HT-29 (cell line): ENCODE measurements around the gene PHLPP1. TPM values are rescaled to one million over a fixed set of nuclear protein-coding genes. Genes with fewer than 3 reads are reported as not detected.
"Not testable (repeated sequence)": the region's sequence is repeated elsewhere in the genome, so short reads cannot be mapped to it uniquely, and the experiment has no call there.

Experiments used
- DNase-seq: peaks from one replicate; pipeline ENCODE4 v3.0.0-alpha.2; 2015; ENCODE audit warnings: low spot score
- total RNA-seq: library from RNA; depleted of rRNA; stranded (reverse); fragments of >200 nt; shearing (Covaris generic); gene quantifications from 2 replicates; pipeline ENCODE4 v1.2.3, GENCODE V29; 2014

PHLPP1 gene
- total RNA-seq, 1 experiment from 2014 or later, result 7.5 TPM

DNA sequence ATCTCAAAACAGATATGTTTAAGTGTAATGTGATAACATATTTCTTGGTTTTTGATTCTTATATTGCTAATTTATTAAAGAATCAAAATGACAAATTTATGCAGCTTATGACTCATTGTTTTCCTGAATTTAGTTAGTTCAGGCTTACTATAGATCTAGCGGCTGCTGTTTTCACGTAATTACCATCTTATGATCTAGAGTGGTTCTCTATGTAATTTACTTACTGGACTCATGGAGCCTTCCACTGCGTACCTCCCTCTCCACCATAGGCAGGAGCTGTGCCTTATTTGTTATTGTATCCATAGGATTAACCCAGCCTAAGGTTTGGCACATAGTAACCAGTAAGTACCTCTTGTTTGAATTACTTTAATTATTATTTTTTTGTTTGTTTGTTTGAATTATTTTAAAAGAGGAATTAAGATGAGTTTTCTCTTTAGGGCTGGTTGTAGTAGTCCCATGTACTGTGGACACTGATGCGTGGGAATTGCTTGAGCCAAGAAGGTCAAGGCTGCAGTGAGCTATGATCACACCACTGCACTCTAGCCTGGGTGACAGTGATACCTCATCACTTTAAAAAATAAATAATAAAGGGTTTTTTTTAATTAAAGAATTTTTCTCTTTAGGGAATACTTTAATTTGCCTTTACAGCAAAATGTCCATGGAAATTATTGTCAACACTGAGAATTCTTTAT, 165.5 kb downstream of the PHLPP1 start:
- no peak for DNase-seq

DNA sequence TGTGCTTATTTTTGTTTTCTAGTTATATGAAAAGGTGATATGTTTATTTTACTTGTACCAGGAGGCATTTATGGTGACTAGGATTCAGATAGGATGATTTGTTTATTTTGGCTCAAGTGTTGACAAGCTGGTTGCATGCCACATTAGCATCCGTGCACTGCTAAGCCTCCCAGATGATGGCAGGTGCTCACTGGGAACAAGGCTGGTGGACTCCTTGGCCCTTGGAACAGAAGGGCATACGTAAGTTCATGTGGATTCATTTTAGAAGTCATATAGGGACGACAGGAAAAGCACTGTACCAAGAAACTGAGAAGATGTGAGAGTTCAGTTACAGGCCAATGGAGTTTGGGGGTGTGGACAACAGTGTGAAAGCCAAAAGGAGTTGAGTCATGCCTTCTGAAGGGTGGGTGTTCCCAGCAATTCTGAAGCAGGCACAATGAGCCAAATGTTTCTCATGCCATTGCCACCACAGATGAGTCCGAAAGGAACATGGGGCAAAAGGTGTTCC, 166.2 kb downstream of the PHLPP1 start:
- no peak for DNase-seq

DNA sequence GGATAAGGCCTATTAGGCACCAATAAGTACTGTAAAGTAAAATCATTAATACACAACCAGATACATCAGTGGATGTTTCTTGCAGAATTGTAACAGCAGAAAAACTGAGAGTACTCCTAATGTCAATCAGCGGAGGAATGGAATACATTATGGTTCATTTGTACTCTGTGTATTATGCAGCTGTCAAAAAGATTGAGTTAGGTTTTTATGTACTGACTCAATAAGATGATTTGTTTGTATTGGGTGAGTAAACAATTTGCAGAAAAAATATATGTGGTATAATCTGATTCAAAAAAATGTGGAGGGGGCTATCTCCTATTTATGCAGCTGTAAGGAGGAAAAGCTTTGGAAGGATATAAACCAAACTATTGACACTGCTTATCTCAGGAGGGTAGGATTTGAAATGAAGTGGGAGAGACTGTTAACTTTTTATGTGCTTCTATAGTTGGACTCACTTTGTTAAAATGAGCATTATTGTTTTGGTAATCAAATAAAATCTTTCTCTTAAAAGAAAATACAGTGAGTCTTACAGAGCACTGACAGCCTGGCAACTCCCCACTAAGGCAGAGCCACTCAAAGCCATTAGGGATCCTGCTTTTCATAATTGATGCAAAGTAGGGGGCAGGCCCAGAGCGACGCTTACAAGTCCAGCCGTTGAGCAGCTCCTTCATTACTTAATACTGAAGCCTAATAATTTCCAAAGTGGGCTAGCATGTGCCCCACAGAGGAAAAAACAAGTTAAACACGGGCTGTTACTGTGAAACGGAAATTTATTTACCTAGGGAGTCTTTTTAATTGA, 168.8 kb downstream of the PHLPP1 start:
- no peak for DNase-seq

DNA sequence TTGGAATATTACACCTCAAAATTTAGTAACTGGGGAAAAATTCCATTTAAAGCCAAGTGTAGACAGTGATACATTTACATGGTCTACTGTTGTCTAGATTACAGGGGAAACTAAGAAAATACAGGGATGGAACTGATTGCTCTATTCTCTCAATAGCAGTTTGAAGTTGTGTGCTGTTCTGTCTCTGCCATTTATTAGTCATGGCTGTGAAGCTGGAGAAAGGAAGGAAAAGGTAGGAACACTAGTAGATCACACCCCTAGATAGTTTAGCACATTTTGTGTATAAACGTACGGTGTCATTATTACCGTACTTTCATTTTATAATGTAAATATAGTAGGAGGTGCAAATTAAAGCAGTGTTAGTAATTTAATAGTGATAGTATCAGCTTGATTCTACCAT, 170.5 kb downstream of the PHLPP1 start:
- DNase-seq, result no peak

DNA sequence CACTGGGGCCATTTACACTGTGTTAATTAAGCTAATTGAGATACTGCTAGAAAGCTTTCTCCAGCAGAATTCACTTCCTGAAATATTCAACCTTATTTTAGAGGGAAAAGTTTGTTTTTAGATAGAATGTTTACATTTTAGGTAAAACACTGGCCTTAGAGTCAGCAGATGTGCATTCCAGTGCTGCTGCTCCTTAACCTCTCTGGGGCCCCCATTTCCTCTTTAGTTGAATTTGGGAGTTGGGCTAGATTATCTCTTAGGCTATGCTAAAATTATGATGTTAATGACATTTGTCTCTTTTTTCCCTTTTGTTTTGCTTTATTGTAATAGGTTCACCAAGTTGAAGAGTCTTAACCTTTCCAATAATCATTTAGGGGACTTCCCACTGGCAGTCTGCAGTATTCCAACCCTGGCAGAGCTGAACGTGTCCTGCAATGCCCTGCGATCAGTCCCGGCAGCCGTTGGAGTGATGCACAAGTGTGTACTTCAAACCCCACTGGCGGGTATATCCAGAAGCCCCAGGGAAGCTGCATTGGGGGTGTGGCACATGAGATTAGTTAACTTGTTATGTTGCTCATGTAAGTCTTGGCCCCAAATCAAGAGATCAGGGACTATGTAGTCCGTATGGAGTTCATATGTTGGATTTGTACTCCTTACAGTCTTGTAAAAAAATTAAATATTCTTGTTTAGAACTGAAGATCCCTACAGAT, 179.5 kb downstream of the PHLPP1 start:
- DNase-seq, result no peak

DNA sequence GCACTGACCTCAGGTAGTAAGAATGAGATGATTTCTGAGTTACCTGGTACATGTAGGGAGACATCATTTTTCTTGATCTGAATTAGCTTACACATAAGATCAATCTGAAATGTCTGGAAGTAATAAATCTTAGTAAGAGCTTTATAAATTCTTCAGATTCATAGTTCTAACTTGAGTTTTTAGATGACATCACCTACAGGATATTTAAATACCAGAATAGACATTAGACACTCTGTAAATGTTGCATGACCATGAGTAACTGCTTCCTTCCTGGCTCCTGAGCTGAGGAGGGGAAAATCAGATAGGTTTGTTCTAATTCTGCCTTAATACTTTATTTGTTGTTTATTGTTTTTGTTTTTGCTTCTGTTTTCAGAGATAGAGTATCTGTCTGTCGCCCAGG, 181.8 kb downstream of the PHLPP1 start:
- DNase-seq, result no peak

DNA sequence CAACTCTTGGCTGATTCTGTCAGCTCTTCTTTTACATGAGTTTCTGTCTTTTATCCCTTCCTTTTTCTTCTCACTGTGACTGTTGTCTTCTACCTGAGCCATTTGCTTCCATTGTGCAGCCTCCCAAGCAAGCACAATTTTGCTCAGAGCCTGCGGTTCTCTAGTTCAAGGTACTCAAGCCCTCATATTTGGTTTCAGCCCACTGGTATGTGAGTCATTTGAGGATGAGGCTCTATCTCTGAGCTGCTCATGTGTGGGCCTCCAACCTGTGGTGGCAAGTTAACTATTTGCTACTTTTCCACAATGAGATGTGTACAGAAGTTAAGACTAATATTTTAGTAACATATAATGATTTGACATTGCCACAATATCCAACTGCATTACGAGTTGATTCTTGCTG, 183.0 kb downstream of the PHLPP1 start:
- no peak for DNase-seq

DNA sequence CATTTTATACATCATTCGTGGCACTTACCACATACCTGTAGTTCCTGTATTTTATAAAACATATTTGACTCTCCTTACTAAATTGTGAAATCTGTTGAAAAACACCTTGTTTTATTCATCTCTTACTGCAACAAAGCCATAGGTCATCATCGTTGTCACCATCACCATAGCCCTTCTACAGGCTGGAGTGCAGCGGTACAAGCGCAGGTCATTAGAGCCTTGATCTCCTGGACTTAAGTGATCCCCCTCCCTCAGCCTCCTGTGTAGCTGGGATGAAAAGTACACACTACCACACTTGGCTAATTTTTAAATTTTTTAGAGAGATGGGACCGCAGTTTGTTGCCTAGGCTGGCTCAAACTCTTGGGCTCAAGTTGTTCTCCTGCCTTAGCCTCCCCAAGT, 184.2 kb downstream of the PHLPP1 start:
- no peak for DNase-seq

DNA sequence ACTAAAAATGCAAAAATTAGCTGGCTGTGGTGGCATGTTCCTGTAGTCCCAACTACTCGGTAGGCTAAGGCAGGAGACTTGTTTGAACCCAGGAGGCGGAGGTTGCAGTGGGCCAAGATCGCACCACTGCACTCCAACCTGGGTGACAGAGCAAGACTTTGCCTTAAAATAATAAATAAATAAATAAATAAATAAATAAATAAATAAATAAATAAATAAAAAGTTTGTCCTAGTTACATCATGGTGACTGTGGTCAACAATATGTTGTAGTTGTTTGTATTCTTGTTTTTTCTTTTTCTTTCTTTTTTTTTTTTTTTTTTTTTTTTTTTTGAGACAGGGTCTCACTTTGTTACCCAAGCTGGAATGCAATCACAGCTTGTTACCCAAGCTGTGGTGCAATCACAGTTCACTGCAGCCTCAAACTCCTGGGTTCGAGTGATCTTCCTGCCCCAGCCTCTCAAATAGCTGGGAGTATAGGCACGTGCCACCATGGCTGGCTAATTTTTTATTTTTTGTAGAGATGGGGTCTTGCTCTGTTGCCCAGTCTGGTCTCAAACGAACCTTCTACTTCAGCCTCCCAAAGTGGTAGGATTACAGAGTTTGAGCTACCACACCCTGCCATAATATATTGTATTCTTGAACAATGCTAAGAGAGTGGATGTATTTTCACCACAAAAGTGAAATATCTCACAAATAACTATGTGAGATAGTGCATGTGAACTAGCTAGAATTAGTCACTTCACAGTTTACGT, 185.0 kb downstream of the PHLPP1 start:
- DNase-seq, result no peak

DNA sequence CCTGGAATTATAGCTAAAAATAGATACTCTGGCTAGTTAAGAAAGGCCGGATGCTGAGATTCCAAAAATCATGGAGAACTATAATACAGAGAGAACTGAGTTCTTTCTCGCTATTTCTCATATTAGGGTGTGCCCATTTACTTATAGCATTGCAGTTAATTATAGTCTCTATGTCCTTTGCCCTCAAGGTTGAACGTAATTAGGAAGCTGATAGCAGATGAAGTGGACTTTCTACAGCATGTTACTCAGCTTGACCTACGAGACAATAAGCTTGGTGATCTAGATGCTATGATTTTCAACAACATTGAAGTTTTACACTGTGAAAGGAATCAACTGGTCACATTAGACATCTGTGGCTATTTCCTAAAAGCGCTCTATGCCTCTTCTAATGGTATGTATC, 187.4 kb downstream of the PHLPP1 start:
- no peak for DNase-seq

DNA sequence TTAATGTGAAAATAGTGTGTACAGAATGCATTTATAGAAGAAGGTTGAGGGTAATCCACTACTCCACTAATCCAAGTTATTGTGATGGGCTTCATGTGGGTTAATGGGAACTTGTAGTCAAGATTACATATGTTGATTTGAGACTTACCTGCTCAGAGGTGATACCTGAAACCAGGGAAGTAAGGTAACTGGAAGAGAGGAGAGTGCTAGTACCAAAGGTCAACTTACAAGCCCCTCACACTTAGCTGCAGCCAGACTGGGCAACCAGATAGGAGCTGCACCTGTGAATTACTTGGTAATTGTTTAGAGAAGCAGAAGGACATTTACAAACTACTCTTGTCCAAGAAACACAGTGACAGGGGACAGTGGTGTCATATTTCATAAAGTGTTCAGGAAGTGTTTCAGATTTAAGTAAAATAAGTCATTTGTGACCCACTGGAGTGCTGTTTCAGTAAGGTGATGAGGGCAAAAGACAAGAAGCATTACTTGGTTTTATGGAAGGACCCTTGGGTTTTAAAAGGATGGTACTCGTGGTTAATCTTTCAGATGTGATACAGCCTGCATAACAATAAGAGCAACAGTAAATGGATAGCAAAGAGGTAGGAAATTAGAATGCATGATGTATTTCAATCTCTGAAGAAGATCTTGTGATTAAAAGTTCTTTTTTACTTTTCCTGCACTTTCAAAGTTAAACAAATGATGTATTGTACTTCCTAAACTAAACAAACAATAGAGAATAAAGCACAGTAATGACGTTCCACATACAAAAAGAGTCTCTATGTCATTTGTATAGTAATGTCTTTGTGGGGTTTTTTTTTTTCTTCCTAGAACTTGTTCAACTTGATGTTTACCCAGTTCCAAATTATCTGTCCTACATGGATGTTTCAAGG, 189.3 kb downstream of the PHLPP1 start:
- DNase-seq, result no peak

DNA sequence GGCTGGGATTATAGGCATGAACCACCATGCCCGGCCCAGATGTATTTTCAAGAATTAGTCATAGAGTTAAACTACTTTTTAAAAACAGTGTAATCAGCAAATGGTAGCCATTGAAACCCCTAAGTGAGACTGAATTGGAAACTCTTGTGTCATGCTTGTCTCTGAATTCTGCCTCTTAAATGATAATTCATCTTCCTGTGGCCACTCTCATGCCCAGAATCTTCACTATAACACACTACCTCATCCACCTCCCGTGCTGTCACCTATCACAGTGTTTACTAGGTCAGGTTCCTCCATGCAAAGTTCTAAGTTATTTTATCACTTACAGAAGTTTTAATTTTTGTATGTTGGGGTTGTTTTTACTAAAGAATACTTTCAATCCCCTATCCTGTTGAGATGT, 197.5 kb downstream of the PHLPP1 start:
- DNase-seq, result no peak

DNA sequence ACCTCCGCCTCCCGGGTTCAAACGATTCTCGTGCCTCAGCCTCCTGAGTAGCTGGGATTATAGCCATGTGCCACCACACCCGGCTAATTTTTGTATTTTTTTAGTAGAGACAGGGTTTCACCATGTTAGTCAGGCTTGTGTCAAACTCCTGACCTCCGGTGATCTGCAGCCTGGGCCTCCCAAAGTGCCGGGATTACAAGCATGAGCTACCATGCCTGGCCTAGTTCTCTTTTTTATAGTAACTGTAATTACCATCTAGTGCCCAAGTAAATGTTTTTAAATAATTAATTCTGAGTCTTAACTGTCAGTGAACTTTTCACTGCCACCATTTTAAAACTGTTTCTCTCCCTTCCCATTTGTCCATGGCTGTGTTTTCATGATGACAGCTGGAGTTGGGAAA, 198.5 kb downstream of the PHLPP1 start:
- not testable (repeated sequence) for DNase-seq

DNA sequence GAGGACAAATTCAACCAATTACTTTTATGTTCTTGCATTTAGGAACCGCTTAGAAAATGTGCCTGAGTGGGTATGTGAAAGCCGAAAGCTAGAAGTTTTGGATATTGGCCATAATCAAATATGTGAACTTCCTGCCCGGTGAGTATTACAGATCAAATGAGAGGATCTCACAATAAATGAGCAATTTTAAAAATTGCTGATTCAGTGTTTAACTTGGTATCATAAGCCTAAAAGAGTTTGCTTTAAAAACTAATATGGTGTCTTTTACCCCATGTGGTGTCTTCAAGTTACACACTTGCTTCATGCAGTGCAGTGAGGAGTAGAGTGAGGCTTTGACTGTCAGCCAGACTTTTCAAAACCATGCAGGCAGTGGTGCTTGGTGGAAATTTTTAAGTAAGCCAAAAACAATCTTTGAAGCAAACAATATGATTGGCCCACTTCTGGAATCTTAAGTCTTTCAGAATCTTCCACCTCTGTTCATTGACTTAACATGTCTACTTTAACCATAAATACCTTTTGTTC, 199.6 kb downstream of the PHLPP1 start:
- no peak for DNase-seq

DNA sequence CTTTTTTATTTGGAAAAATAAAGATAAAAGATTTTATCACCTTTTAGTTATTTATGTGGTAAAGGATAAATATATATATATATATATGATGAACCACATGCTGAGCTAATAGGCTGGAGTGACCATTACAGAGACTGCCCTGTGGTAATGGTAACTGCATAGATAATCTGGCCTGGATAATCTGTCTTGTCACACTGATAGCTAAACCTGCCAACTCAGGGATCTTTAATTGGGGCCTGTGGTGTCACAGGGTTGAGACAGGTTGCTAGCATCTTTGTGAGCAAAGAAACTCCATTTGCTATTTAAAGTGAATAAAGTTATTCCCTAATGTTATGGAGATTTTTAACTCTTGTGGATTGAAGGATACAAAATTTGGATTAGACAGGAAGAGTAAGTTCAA, 203.0 kb downstream of the PHLPP1 start:
- no peak for DNase-seq

DNA sequence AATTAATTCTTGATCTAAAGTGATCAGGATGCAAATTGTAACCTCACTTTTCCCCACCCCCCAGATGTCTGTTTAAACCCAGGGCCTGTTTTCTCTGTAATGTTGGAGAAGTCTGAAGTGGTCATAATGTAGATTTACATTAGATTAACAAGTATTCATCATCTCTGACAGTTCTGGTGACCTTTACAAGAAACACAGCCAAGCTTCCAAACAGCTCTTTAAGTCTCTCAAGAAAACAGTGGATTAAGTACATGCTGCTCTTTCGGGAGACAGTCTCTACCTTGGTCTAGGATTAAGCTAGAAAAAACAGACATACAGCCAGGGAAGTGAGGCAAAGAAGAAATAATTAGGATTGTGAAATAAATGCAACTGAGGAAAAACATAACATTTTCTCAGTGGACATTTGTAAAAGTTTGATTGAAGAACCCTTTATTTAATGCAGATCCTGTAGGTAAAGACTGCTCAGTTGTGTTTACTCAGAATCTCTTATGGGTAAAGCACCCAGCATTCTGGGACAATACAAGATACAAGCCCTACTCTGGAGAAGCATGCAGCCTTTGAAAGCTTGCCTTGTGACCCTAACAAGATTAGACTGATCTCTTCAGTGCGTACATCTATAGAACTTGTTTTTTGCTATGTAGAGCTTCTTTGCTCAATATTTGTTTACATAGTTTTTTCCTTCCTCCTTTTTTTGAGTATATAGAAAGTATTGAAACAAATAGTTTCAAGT, 203.9 kb downstream of the PHLPP1 start:
- DNase-seq, result no peak

DNA sequence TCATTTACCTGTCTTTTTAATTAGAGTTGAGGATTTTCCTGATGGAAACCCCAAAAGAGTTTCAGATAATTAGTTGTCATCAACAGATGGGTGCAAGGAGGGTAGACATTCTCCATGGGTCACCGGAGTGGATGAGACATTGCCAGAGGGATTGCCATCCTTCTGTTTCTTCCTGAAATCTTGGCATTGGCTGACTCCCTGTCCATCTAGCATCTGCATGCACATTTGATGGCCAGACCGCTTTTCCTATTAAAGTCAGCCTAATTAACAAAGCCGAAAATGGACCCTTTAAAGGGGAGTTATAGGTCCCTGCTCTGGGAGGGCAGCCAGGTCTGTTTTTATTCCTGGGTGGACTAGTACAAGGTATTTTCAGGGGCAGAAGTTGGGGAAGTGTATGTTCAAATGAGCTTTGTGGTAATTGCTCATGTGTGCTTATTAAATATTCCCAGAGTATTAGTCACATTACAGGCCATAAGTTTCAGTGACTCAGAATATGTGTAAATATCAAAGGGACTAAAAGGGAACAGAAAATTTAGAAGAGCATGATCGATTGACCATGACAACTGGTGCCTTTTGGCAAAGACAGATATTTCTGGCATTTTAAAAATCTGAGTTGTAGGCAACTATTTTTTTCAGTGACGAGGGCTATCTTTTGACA, 209.8 kb downstream of the PHLPP1 start:
- DNase-seq, result no peak

DNA sequence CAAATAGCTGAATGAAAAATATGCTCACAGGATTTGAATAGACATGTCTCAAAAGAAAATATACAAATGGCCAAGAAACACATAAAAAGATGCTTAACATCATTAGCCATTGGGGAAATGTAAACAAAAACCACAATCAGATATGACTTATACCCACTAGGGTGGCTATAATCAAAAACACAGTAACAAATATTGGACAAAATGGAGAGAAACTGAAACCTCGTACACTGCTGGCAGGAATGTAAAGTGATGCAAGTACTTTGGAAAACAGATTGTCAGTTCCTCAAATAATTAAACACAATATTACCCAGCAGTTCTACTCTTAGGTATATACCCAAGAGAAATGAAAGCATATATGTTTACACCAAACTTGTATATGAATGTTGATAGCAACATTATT, 213.0 kb downstream of the PHLPP1 start:
- DNase-seq, result no peak

DNA sequence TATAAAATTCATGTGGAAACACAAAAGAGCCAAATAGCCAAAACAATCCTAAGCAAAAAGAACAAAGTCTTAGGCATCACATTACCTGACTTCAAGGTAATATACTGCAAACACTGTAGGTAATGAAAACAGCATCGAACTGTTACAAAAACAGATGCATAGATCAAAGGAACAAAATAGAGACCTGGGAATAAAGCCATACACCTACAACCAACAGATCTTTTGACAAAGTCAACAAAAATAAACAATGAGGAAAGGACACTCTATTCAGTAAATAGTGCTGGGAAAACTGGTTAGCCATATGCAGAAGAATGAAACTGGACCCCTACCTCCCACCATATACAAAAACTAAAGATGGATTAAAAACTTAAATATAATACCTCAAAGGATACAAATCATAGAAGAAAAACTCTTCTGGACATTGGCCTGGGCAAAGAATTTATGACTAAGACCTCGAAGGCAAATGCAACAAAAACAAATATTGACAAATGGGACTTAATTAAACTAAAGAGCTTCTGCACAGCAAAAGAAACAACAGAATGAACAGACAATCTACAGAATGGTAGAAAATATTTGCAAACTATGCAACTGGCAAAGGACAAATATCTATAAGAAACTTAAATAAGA, 218.0 kb downstream of the PHLPP1 start:
- DNase-seq, result no peak
